ENCODE measurements around the gene ZAP70.
"Not testable (repeated sequence)": the region's sequence is repeated elsewhere in the genome, so short reads cannot be mapped to it uniquely, and the experiment has no call there.

ZAP70 gene

GRCh38 chr2:97713296-97714083 lies at the start of gene ZAP70:
Gene ZAP70, plus strand, starts transcription at chr2:97713576. Its CDS starts 10,461 bp downstream, at chr2:97724037.
- peak; percentile 55 for DNase-seq

- DNase-seq, result no peak
Measured at GRCh38 chr2:97663626-97663961, 49.8 kb upstream of the ZAP70 start.

DNA sequence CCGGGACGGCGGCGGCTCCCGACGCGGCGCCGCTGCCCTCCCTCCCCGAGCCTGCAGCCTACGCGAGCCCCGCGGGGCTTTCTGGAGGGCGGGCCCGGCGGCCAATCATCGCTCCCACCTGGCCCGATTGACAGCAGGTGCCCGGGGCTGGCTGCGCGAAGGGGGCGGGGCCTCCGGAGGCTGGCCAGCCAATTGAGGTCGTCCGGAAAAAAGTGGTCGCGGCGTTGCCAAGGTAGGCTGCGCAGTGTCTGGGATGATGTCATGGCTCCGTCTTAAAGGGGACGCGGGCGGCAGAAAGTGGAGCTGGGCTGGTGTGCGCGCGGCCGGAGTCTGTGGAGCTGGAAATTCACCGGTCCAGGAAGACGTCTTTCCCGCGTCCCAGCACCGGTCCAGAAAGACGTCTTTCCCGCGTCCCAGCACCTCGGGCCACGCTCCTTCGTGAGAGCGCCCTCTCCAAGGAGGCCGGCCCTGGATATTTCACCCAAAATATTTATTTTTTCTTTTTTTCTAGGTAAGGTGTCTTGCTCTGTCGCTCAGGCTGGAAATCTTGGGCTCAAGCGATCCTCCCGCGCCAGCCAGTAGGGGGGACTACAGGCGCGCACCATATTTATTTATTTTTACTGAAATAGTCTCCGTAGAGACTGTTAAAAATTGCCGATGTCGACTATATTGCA lies 49.3 kb upstream of the ZAP70 start, which contains the start of gene ACTR1B:
Gene ACTR1B, minus strand, starts transcription at position 83 of the 674 bp plus-strand sequence. CDS start 154 bp downstream, outside the sequence.
- peak; percentile 97 for DNase-seq

DNA sequence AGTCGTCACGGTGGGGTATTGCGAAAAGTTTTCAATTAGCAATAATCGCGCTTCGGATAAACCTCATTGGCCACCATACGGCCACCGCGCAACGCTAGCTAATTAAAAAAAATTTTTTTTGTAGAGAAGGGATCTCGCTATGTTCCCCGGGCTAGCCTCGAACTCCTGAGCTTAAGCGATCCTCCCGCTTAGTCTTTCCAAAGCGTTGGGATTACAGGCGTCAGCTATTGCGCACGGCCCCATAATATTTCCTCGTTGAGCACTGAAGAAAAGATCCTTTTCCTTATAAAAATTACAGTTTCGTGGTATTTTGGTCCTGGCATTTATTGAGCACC lies 48.8 kb upstream of the ZAP70 start:
- no peak for DNase-seq

- DNase-seq, result no peak
Measured at GRCh38 chr2:97669448-97669847, 43.9 kb upstream of the ZAP70 start, which contains the start of gene C2orf92. Gene C2orf92, plus strand, starts transcription at chr2:97669713. Its CDS starts 76 bp downstream, at chr2:97669789.

GRCh38 chr2:97670471-97670870 lies 42.9 kb upstream of the ZAP70 start:
- no peak for DNase-seq

DNA sequence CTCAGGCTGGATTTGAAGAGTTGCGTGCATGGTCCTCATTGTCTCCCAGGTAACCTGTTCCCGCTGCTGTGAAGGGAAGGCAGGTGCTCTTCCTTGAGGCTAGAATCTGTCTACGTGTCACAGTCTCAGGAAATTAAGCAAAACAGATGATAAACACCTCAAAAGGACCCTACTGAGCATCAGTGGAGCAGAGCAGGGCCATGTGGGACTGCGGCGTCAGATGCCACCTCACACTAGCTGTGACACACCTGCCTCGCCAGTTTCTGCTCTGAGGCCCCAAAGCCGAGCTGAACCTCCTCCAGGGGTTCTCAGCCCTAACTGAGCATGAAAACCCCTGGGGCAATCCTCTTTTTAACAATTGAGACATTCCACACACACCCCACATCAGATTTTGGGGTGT lies 41.9 kb upstream of the ZAP70 start:
- no peak for DNase-seq

DNA sequence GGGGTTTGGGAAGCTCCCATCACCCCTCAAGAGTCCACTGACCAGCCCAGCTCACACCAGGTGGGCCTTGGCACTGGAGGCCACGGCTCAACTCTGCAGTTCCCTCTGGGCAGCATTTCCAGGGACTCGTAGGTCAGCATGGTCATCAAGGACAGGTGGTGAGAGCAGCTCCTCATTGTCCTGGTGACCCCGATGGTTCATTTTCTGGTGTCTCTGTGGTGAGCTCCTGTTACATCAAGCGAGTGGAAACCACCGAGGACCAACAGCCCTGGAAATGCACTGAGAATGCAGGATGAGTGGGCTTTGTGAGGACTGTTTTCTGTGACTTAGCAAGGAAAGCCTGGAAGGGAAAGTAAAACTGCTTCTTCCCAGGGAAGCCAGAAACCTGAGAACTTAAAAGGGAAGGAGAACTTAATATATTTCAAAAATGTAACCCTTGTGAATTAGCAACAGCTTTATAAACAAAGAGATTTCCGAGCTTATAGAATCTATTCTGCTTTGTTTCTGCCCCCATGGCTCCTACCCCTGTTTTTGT lies 40.7 kb upstream of the ZAP70 start:
- DNase-seq, result not testable (repeated sequence)

DNA sequence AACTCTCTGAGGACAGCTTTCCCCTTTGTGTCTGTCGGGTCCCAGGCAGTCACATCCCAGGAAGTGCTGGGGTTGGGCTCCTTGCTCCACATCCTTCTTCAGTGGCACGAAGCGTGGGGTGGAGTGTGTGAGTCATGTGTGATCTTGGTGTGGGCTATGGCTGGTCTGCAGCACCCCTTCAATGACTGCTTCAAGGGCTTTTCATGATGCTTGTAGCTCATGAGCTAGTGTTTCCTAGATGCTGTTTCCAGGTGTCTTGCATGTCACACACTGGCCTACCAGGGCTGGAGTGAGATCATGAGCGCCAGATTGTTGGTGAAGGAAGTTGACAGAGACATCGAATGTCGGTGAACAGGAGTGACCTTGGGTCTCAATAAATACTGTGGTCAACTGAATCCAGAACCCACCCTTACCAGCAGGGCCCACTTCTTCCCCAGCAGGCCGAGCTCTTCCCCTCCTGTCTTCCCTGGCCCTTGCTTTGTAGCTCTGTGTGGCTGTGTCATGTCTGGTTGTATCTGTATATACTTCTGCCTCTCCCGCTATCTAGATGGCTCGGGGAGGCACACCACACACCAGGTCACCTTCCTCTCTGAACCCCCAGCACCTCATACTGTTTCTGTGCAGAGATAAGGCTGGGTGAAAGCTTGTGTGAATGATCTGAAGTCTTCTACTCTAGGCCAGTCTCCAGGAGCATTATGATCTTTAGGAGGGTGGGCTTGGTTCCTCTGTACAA lies 40.0 kb upstream of the ZAP70 start:
- DNase-seq, result no peak

DNA sequence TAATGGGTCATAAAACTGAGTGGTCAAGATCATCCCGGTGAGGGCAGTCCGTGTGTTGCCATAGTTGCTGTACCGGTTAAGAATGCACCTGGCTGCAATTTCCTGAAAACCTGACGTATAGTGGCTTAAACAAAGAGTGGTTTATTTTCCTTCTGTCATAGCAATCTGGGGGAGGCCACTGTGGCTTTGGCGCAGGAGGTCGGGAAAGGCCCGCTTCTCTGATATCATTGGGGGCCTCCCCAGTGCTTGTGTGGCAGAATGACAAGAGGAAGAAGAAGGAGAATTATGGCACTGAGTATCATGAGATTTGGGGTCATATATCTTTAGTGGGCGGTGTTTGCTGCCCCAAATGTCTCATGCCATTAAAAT lies 39.5 kb upstream of the ZAP70 start:
- no peak for DNase-seq

DNA sequence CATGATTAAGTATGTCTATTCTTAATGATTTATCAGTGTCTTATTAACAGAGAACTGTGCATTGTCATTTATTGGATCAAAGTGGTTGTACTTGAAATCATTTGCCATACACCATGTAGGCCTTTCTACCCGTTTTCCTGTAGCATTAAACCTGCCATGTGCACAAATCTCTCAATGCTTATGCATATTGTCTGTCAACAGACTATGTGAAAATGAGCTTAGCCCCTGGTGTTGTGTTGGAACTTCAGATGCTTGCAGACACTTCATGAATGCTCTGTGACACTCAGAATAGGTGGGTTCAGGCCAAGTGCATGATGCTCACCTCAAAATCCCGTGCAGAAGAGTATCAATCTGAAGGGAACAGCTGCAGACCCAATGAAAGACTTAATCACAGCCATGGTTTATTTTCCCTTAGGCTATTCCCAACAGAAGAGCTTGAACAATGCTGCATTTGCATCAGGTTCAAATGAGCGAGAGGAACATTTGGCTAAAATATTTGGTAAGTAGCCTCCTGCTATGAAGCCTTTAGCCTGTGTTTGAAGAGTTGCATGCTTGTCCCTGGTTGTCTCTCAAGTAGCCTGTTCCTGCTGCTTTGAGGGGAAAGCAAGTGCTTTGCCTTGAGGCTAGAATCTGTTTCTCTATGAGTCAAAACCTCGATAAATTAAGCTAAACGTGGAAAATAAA lies 37.8 kb upstream of the ZAP70 start:
- DNase-seq, result no peak

- no peak for DNase-seq
Measured at GRCh38 chr2:97676620-97677019, 36.8 kb upstream of the ZAP70 start.

- no peak for DNase-seq
Measured at GRCh38 chr2:97677480-97677879, 35.9 kb upstream of the ZAP70 start.

DNA sequence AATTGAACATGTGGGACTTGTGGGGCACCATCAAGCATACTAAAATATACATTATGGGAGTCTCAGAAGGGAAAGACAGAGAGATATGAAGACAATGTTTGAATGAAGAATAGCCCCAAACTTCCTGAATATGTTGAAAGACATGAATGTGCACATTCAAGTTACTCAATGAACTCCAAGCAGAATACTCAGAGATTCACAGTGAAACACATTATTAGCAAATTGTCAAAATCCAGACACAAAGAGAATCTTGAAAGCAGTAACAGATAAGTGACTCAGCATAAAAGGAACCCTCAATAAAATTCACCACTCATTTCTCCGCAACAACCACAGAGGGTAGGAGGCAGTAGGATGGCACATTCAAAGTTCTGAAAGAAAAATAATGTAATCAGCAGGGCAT lies 35.1 kb upstream of the ZAP70 start:
- DNase-seq, result no peak

GRCh38 chr2:97687235-97687634 lies 26.1 kb upstream of the ZAP70 start:
- DNase-seq, result not testable (repeated sequence)

DNA sequence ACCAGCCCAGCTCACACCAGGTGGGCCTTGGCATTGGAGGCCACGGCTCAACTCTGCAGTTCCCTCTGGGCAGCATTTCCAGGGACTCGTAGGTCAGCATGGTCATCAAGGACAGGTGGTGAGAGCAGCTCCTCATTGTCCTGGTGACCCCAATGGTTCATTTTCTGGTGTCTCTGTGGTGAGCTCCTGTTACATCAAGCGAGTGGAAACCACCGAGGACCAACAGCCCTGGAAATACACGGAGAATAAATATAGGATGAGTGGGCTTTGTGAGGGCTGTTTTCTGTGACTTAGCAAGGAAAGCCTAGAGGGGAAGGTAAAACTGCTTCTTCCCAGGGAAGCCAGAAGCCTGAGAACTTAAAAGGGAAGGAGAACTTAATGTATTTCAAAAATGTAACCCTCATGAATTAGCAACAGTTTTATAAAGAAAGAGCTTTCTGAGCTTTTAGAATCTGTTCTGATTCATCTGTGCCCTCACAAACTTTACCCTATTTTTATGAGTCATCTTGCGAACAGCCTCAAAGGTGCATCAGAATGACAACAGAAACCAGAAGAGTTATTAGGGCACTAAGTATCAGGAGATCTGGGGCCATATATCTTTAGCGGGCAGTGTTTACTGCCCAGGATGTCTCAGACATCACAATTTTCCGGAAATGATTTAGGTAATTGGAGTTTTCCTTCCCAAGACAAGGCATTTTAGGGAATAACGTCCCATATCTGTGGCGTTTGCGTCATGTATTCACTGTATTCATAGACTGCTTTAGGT lies 25.1 kb upstream of the ZAP70 start:
- no peak for DNase-seq

- DNase-seq, result no peak
Measured at GRCh38 chr2:97691166-97691565, 22.2 kb upstream of the ZAP70 start.

DNA sequence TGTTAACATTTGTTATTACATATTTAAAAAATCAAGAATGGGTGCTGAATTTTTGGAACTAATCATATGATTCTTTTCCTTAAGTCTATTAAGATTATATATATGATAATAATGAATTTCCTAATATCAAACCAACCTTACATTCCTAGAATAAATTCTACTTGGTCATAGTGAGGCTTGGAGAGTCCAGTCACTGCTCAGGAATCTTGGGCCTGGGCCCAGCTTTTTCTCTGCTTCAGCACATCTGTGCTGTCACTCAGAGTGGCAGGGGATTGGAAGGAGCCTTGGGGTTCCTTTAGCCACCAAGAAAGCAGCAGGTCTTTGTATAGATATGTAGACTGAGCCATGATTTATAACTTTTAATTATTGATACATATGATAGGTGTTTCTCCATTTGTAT lies 19.9 kb upstream of the ZAP70 start:
- DNase-seq, result no peak

- no peak for DNase-seq
Measured at GRCh38 chr2:97695744-97696143, 17.6 kb upstream of the ZAP70 start.

DNA sequence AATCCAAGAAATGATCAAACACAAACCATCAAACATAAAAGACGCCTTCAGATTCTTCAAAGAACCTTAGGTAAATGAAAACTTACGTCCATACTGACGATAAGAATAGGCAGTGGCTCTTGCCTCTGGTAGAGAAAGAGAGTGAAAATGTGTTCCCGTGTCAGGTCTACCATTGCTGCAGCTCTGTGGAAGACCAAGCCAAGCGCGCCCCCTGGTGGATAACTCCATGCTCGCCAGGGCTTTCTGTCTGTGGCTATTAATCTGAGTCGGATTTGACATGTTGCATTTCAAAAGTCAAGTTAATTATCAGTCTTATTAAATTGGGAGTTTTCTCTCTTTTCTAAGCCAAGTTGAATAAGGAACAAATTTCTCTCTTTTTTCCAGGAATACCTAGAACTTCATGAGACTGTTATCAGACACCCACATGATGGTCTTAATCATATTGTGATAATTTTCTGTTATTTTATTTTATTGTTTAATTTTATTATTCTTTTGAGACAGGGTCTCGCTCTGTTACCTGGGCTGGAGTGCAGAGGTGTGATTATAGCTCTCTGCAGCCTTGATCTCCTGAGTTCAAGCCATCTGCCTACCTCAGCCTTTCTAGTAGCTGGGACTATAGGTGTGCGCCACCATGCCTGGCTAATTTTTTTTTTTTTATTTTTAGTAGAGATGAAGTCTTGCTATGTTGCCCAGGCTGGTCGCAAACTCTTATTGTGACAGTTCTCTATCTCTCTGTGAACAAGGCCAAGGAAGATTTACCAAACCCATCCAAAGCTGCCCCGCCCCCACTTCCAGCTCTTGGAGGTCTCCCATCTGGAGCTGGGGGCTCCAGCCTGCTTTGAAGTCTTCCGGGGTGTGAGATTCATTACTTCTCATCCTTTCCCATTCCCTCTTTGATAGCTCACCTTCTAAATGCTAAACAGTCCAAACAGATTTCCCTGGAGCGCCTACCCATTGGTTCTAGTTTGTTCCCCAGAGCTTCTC lies 15.8 kb upstream of the ZAP70 start:
- DNase-seq, result peak; percentile 97

DNA sequence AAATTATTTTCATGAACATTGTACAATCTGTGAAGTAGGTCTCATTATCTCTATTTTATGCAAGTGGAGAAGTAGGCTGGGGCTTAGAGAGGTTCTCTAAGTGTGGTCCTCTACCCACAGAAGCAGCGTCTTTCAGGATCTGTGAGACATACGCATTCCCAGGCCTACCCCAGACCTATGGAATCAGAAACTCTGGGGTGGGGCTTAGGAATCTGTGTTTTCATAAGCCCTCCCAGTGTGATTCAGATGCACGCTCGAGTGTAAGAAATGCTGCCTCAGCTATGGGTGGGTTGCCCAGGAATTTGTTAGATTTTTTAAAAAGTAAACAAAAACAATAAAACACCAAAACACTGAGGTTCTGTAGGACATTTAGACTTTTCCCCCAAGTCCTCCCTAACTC lies 14.8 kb upstream of the ZAP70 start:
- no peak for DNase-seq
